Activated T-helper 1 cell treated with Interleukin-2 at 50 U/mL for 16 hours (primary cell): ENCODE results near the gene KIFAP3.

ENCODE experiments used
- DNase-seq: peaks from one replicate; pipeline ENCODE4 v3.0.0-alpha.2; 2020; ENCODE audit warnings: low read depth

KIFAP3 gene

DNA sequence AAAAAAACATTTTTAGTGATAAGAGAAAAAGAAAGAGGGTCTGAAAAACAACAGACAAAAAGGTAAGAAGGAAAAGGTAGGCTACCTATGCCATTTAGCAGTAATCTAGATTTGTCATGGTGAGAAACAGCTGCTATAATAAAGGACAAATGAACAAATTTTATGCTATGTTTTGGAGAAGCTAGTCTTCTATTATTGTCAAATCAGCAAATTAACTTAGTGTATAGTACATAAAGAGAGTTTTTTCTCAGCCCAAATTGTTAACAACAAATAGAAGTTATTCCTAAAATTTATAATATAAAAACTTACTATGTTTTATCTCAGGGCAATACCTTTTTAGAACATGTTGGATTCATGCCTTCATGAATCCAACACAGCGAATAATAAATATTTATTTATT, 88.7 kb downstream of the KIFAP3 start:
- DNase-seq = no peak

DNA sequence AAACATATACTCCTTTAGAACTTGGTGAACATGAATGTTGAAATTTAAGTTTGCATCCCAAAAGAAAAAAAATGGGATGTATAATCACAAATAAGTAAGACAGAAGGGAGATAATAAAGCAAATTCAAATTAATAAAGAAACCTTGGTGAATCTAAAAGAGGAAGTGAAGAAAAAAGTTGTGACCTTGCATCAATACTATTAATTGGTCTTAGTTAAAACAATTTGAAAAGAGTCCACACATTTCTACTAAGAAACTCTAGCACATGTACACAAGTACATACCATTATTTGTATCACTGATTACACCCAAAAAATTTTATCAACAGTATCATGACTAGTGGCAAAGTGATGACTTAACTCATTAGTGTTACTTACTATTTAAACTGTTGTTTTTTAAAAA, 100.4 kb downstream of the KIFAP3 start:
- no peak for DNase-seq

DNA sequence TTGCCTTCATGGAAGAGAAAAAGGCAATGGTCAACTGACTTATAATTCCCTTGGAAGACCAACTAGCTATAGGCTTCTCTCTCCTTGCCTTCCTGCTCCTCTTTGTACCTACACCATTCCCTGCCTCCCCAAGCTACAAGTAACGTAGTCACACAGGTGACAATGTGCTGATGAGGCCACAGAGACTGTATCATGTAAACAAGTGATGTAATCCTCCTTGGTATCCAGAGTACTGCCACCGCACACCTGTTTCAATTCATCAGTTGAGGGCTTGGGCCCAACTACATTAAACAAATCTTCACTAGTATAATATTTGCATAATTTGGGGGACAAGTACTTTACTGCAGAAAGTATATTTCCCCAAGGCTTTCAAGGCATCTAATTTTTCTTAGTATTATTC, 104.4 kb downstream of the KIFAP3 start:
- no peak for DNase-seq

DNA sequence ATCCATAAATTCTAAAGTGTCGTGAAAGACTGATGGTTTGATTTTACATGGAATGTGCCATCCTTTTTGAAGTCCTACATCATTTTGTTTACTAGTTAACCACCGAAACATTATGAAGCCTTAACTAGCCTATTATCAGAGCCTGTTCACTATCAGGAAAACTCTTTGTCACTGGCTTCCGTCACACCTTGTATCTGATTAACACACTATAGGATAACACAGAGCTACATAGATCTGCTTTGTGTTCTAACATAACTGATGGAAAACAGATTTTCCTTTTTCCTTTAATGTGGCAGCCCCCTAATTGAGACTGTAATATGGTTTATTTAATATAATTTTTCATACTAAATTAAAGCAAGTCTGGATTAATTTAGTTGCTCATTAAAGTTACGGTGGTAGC, 106.3 kb downstream of the KIFAP3 start:
- no peak for DNase-seq

DNA sequence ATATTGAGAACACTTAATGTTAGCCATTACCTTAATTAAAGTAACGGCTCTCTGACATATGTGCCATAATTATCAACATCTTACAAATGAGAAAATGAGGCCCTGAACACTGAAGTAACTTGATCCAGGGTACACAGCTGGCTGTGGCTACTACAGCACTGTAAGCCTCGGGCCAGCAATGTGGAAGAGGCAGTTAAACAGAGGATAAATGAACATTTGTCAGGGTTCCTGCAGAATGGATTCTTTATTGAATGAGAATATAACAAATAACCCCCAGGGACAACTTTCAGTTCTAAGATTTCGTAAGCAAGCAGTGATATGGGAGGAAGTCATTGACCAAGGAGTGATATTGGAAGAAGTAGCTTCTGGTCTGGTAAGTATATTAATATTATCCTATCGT, 110.3 kb downstream of the KIFAP3 start:
- DNase-seq = no peak

DNA sequence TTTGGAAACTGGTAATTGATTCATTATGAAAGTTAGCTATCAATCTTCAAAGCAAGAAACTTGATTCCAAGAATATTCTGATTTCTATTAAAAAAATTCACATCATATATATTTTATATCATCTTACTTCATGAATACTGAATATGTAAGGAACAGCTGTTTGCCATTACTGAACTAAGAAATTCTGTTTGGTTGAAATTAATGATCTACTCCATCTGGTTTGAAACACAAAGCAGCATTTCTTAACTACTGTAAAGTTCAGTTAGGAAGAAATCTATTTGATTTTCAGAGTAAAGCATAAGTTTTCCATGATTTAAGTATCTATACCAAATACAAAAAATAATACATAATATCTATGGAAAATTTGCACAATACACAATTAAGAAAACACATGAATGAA, 114.8 kb downstream of the KIFAP3 start:
- no peak for DNase-seq

DNA sequence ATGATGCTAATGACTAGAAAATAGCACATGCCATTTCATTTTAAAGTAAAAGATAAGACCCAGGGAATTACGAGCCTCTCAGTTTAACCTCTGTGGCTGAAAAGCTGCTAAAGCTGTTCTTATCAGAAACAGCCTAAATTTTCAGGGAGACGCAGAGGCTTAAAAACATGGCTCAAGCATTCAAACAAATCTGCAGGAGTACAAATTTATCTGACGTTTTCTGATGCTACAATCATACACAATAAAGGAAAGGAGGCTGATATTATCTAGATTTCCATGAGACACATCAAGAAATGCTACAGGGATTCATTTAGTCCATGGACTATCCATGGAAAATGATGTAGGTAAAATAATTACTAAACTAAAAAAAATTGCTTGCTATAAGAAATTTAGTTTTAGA, 115.5 kb downstream of the KIFAP3 start:
- no peak for DNase-seq

DNA sequence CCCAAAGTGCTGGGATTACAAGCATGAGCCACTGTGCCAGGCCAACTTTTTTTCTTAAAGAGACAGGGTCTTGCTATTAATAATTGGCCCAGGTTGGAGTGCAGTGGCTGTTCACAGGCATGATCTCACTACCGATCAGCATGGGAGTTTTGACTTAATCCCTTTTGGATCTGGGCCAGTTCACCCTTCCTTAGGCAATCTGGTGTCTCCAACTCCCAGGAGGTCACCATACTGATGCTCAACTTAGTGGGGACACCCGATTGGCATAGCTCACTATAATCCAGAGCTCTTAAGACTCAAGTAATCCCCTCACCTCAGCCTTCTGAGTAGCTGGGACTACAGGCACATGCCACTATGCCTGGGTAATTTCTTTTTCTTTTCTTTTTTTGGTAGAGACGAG, 116.6 kb downstream of the KIFAP3 start:
- no peak for DNase-seq

DNA sequence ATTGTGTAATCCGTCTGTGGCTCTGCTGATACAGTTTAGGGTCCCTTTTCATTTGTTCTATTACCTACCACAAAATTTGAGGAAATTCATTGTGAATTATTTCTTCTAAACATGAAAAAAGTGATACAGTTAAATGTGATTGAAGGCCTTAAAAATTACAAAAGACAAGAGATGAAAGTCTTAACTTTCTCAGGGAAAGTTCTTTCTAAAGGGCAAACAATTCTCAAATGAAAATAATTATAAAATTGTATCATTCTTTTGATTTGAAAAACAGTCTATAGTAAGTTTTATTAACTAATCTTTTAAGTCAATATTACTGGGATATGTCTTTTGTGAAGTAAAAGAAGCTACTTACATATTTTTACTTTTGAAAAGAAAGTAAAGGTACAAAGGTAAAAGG, 123.4 kb downstream of the KIFAP3 start:
- DNase-seq = no peak

DNA sequence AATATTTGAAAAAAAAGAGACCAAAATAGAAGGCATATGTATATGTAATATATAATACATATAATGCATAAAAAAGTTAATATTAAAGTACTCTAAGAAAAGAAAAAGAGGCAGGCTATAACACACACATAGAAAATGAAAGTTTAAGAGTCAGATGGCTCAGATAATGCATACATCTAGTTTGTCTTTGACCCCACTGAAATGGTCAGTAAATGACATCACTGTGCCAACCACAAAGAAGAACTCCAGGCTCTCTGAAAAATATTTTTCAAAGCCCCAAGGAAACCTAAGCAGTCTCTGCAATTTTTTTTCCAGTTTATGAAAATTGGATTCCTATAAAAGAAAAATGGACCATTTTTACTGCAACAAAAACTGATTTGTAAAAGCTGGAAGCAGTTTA, 125.4 kb downstream of the KIFAP3 start:
- no peak for DNase-seq

DNA sequence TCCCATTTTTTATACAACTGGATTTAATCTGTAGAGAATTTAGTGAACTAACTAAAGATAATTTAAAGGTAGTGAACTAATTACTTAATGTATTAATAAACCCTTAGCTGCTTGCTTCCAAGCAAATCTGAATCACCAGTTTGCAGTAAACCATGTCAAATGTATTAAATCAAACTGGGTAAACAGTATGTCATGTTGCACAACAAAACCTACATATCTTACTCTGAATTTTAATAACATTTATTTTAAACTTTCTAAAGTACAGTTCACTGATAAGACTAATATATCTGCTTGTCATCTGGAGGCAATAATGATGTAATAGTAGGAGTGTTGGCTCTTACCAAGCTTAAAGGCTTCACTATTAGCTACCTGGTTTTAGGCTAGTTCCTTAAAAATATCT, 128.3 kb downstream of the KIFAP3 start:
- DNase-seq = no peak

DNA sequence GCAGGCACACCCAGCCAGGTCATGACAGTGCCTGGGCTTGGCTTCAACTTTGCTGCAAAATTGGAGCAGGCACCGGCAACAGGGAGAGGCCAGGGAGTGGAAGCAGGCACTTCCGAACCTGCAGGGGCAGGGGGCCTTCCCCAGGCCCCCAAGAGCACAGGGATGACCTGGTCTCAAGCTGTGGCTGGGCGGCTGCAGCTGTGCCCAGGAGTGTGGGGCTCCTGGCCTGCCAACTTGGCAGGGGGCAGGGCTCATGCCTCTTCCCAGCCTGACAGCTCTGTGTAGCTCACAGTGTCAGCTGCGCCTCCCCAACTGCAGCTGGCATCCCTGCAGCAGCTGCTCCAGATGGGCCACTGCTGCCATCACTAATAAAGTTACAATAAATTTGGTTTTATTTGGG, 129.3 kb downstream of the KIFAP3 start:
- no peak for DNase-seq

DNA sequence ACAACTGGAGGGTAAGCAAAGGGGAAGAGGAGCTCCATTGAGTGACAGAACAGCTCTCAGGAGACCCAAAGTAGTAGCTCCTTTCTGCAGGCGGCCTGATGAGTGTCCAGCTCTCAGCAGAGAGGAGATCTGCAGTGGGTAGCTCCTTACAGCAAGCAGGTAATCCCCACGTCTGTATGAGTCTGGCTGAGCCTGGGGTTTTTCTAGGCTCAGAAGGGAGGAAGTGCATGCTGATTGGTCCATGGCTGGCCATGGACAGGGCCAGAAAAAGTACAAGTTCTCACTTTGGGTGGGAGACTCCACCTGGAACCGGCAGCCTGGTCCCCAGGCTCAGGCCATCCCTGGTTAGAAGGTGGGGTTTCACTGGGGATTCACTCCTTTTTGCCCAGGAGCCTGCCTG, 129.9 kb downstream of the KIFAP3 start:
- DNase-seq = no peak

DNA sequence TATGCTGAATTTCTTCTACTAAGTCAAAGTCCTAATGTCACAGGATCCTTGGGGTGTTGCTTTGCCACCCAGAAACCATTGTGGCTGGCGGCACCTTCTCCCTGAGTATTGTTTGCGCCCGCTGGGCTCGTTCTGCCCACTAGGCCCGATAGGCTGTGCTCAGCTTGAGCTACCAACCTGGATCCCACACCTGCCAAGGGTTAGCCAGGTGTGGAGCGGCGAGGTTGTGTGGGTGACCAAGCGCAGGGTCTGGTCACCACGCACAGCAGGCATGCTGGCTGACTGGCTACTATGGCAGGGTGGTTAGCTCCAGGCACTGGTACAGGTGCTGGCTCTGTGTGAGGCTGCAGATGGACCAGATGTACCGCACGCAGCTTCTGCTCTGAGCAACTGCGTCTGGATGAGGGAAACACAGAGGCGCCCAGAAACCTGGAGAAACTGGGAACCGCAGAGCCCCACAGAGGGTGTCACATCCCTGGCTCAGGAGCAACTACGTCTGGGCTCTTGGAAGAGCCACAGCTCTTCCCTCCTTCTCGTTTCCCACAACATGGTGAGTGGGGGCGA, 130.4 kb downstream of the KIFAP3 start:
- no peak for DNase-seq

DNA sequence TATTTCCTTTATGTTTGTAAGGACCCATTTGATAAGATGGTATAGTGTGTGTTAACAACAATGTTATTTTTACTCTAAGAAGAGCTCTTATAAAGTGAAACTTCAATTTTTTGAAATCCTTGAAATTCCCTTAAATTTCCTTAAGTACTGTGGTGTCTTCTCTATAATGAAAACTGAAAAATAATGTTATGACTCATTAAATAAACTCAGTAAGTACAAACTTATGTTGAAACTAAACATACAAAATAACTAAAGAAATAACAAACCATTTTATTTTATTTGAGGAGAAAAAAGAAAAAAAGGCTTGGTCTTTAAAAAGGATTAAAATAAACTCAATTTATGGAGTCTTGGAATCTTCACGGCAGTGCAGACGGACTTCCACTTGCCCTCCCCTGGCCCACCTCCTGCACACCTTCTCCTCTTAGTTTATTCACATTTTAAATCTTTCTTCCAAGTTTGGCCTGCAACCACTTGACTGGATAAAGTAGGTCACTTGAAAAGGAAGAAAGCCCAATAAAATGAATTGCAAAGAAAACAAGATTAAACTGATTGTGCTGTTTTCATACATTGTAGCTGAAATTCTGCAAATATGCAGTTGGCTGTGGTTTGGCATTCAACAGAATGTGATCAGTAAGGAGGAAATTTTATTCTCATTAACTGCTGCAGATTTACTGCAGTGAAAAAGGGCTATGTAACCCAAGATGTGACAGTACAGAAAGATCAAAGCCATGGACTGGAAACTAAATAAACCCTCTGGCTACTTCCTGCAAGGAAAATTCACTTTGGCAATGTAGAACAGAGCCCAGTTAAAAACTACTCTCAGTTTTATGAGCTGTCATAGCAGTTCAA, 132.3 kb downstream of the KIFAP3 start:
- DNase-seq = no peak

DNA sequence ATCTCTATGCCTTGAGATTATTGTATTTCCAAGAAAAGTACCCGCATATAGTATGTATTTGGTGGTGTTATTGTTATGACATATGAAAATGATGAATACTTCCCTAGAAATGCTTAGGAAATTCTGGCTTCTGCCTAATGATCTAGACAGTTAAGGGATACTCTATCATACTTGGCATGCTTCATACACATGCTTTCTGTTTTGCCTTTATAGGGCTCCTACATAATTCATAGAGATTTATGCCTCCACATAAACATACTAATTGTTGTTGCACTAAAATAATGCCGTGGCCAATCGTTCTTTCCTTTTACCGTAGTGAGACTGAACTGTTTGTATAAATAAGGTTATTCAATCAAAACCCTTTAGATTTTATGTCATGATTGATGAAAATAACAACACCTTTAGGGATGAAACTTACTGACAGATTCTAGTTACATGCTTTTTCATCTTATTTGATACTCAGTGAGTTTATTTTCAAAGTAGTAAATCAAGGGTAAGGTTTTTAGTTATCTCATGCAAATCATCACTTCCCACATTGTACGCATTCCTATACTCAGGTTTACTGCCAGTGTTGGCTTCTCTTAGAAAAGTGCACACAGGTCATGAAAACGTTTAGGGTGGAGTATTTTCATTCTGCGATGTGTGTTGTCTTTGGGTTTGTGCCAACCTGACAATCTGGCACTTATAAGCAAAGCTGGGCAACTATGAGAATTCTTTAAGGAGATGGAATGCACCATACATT, 140.3 kb downstream of the KIFAP3 start:
- no peak for DNase-seq

DNA sequence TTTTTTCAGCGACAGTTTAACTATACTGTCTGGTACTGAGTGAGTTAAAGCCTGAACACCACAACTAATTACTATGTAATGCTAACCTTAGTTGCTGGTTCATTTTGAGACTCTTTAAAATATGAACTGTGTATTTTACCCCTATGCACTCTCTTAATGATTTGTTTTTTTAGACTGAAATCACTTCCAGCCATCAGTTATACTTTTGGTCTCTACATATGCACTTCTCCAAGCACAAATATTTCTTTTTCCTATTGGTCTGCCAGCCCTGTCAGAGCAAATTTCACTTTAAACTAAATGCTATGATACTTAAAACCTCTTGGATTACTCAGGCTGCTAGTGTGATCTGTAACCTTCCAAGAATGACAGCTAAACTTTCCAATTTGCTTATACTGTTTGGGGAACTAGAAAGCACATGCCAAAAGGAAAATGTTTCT, 142.7 kb downstream of the KIFAP3 start:
- DNase-seq = no peak

DNA sequence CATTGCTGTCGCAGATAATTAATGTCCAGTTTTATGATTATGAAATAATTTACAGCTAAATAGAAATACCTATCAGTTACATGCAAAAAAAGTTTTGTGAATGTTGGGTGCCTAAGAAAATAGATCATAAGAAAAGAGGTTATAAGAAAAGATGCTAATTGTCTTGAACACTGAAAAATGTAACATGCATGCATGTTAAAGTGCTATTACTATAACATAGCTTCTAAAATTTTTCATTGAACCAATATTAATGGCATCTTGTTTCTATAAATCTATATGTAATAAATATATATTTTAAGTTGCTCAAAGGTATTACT, 145.3 kb downstream of the KIFAP3 start:
- no peak for DNase-seq

DNA sequence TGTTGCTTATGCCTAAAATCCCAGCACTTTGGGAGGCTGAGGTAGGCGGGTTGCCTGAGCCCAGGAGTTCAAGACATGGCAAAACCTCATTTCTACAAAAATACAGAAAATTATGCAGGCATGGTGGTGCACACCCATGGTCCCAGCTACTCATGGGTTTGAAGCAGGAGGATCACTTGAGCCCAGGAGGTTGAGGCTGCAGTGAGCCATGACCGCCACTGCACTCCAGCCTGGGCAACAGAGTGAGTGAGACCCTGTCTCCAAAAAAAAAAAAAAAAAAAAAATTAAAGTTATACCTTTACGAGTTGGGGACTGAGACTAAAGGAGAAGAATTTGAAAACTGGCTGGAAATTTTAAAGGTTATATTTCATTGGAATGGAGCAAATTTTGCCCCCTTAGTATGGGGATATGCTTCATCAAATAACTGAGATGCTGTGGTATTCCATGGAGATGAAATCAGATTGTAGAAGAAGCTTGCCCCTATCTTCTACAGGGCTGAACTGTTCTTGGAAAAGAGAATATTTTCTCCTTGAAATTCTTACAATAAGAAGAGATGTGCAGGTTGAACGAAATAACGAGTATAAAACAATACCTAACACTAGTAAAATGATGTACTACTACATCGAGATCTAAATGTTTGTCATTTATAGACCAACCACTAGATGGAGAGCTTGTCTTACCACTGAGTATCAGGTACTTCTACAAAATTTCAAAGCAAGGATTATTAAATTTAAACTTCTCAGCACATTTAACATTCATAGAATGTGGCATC, 145.9 kb downstream of the KIFAP3 start:
- no peak for DNase-seq

DNA sequence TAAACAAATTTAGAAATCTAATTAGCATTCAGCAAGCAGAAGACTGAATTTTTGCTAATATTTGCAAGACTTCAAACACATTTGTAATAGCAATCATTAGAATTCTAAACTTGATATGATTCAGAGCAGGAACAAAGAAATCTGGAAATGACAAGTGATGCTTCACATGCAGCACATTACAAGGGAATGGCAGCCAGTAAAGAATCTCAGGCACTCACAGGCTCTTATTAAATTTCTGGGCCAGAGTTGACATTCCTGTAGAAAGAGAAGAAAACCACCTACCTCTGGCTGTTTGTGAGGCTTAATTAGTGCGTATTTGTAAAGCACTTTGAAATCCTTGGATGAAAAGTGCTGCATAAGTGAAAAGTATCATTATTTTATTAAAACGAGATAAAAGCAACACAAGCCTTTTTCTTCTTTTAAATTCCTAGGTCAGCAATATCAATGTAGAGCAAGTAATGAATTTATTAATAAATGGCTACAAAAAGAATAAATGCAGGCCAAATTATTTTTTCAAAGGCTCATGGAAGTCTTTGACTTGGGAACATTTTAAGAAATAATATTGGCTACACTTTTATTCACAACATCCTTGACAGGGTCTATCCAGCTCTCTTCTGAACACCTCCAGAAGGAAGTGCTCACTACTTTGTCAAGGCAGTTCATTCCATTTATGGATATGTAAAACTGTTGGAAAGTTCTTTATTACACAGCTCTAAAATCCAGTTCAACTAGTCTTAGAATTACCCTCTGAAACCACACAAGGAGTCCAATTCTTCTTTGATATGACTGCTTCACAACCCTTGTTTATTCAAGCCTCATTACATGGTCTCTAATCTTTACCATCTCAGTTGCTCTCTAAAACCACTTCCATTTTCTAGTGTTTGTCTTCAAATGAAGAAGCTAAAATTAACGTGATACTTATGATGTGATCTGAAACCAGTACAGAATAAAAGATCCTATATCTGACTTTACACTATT, 148.7 kb downstream of the KIFAP3 start:
- no peak for DNase-seq

DNA sequence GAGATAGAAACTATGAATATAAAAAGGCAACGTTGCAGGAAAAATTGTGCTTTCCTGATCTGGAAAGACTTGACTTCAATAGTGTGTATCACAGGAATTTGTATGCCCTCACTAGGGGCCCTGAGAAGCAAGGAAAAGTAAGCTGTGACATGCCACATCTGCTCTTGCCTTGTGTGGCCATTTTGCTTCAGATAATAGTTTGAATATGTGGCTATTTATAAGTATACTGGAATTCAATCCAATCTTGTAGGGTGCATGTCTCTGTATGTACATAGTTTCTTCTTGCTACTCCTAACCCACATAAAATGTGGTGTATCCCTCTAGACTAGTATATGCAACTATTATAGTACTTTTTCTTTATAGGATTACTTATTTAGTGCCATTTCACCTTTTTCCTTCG, 149.7 kb downstream of the KIFAP3 start:
- no peak for DNase-seq
